GM18951 (cell line): Measurements from ENCODE around the gene PGBD5.

Experiments used
- POLR2A ChIP-seq: IDR thresholded peaks from 4 replicates; pipeline ENCODE4 v1.6.1; 2011; ENCODE audit warnings: mild to moderate bottlenecking; ENCODE audit not compliant: insufficient read length, insufficient read depth; ENCODE audit errors: extremely low read depth
- in situ Hi-C: fragments of 300-500 bp; cut with MboI; formaldehyde crosslinking; loops from one replicate; pipeline ENCODE4 v1.12.0; 2022; ENCODE audit warnings: low sequenced_read_pairs, mixed read lengths, inconsistent platforms; ENCODE audit not compliant: unreplicated experiment

PGBD5 gene

DNA sequence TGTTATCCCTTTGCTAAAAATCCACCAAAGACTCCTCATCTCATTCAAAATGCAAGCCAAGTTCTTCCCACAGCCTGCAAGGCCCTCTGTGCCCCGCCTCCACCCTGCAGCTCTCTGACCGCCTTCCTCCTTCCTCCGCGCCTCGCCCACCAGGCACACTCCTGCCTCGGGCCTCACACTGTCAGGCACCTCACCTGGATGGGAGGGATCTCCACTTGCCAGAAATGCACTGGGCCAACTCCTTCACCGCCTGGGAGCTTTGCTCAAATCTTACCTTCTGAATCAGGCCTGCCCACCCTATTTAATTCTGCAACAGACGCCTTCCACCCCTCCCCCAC, 26.2 kb downstream of the PGBD5 start:
- no peak for TF ChIP-seq POLR2A

DNA sequence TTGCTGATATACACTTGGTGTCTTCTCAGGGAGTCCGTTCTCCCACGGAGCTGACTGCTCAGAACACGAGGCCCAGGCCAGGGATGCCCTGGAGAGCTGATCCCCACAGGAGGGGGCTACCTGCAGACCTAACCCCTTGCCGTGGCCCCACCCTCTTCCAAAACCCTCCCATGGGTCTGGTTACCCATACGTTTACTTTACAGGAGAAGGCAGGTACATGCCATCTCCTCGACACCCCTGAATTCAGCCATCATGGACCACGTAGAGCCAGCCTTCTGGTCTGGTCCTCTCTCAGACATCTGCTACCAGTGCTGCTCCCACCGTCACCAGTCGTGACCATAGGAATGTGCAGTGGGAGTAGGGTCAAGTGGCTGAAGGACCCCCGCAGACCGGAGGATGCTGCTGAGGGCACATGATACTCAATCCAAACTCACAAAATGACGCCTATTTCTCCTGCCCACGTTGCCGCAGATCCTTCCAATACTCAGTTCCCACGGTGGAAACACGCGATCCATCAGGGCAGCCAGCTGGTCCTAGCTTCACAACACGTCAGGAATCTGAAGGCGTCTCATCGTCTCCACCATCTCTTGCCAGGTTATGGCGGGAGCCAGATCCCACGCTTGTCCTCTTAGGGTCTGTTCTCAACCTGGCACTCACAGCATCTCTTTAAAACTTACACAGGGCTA, 26.7 kb downstream of the PGBD5 start:
- TF ChIP-seq POLR2A, result no peak
- in situ Hi-C loops, result no loop called here

More for the DNA sequence above, 26.2 kb downstream of the PGBD5 start:
- in situ Hi-C loops, result no loop called here

DNA sequence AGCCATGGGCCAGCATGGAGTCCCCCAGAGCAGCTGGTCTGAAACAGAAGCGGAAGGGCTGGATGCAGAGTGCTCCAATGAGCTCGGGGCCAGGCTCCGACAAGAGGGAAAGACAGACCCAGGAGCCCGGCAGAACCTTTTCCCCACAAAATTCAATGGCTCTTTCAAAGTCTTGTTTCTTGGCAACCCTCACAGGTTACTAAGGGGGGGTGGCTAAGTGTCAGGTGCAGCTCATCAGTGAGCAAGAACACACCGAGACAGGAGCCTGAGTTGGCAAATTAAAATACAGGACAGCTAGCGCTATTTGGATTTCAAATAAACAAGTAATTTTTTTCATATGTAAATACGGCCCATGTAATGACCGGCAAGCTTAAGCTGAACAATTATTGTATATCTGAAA, 27.3 kb downstream of the PGBD5 start:
- in situ Hi-C loops, result no loop called here
- no peak for TF ChIP-seq POLR2A

DNA sequence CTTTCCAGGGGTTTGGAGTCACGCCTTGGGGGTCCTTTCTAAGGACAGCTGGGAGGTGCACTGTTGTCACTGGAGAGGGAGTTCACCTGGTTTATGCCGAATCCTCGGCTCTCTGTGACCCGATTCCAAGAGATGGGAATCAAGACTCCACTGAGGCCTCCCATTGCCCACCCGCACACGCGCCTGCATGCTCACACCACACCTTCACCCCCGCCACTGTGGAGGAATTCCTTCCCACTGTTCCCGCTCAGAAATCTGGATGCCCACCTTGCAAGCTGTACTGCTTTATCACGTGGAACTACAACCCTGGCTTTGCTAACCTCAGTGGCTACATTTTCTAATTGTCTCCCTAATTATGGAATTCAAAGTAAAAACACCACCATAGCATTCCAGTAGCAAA, 29.2 kb downstream of the PGBD5 start:
- in situ Hi-C loops, result no loop called here
- TF ChIP-seq POLR2A, result no peak

DNA sequence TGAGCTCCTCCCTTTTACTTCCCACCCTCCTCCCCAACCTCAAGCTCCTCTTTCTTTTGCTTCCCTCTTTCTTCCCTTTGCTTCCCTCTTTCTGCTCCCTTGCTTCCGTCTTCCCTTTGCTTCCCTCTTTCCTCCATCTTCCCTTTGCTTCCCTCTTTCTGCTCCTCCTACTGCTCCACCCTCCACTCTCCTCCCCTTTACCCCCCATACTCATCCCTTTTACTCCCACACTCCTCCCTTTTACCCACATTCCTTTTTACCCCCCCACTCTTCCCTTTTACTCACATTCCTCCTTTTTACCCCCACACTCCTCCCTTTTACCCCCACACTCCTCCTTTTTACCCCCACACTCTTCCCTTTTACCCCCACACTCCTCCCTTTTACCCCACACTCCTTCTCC, 30.2 kb downstream of the PGBD5 start:
- no peak for TF ChIP-seq POLR2A
- in situ Hi-C loops, result no loop called here

DNA sequence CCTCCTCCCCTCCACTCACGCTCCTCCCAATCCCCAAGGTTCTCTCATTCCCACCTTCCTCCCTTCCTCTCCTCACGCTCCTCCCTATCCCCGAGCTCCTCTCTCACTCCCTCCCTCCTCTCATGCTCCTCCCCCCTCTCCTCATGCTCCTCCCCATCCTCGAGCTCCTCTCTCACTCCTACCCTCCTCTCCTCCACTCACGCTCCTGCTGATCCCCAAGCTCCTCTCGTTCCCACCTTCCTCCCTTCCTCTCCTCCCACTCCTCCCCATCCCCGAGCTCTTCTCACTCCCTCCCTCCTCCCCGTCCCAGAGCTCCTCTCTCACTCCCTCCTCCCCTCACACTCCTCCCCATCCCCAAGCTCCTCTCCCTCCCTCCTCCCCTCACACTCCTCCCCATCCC, 31.4 kb downstream of the PGBD5 start:
- in situ Hi-C loops, result no loop called here
- no peak for TF ChIP-seq POLR2A

DNA sequence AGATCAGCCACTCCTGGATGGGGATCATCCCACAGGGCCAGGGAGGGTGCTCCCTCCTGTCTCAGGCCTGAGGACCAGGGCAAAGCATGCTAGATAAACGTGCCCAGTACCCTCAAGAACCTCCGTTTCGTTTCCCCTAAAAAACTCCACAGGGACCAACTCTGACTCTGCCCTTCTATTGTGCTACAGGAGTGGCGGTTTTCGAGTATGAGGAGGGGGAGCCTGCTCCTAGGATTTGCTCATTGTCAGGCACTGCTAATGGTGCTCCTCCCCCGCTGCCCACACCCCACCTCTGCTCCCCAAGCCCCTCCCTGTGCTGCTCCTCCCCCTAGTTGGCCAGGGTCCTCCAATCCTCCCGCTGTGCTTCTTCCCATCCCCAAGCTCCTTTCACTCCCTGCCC, 32.0 kb downstream of the PGBD5 start:
- in situ Hi-C loops, result no loop called here
- TF ChIP-seq POLR2A, result no peak

DNA sequence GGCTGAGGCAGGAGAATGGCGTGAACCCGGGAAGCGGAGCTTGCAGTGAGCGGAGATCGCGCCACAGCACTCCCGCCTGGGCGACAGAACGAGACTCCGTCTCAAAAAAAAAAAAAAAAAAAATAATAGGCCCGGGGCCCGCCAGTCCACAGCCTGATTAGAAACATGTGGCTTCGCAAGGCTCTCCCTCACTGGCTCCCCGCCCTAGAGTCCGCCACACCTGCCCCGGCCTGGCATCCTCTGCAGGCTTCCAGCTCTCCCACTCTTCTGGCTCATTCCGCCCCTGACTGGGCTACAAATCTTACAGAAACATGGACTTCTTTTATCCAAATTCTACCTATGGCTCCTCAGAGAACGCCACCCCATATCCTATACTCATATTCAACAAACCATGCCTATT, 32.4 kb downstream of the PGBD5 start:
- in situ Hi-C loops, result no loop called here
- TF ChIP-seq POLR2A, result no peak

DNA sequence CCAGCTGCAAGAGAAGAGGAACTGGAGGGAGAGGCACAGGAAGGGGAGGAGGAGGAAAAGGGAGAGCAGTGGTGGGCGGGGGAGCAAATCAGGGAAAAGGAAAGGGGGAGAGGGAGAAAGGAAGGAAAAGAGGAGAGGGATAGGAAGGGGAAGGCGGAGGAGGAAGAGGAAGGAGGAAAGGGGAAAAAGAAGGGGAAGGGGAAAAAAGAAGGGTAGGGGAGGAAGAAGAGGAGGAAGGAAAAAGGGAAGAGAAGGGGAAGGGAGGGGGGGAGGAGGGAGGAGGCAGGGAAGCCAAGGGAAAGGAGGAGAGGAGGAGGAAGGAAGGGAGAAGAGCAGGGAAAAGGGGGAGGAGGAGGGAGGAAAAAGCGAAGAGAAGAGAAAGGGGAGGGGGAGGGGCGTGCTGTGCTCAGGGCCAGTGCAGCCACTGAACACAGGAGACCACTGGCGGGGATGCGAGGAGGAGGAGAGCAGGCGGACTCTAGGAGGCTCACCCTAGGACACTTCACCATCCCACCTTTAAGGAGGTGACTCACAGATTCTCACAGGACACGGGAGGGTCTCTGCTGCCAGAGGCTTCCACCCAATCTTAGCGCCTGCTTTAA, 33.1 kb downstream of the PGBD5 start:
- TF ChIP-seq POLR2A, result no peak
- in situ Hi-C loops, result no loop called here

DNA sequence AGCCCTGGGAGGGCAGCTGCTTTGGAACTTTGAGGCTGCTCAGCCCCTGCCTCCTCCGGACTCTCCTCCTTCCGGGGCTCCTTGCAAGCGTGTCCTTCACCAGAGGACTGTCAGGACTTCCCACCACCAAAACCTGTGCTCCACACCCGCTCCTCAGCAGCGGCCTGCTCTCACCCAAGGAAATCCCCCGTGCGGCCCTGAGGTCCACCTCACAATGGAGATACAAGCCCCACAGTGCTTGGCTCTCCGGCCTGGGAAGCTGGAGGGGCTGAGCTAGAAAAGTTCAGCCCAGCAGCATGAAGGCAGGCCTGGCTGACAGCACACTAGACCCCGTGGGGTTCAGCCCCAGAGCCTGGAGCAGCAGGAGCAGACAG, 33.6 kb downstream of the PGBD5 start:
- in situ Hi-C loops, result no loop called here
- no peak for TF ChIP-seq POLR2A

DNA sequence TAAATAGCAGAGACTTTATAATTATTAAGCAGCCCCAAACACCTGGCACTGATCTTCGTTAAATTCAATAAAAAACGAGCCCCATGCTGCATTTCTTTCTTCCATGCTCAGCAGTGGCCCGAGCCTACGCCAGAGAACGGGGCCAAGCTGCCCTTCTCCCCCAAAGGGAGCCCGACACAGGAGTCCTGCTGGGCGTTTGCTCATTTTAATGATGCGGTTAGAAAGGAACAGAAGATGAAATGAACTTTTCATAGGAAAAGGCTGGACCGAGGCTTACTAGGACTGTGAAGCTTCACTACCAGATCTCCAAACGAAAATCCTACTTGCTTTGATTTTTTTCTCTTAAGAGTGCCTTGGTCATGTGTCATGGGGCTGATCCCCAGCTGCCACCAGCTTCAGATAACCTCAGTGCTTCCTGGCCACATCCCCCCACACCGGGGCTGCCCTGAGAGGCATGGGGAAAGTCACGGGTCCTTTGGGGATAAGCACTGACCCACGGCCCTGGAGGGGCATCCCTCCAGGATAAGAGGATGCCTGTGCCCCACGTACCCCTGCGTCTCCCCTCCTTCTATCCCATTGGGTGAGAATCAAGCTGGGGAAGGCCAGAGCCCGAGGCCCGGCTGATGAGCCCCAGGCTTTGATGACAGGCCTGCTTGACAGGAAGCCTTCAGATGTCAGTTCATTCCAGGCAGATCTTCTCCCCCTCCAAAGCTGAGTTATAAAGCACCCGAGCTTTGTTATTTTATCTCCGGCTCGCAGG, 34.2 kb downstream of the PGBD5 start:
- in situ Hi-C loops, result no loop called here
- no peak for TF ChIP-seq POLR2A

DNA sequence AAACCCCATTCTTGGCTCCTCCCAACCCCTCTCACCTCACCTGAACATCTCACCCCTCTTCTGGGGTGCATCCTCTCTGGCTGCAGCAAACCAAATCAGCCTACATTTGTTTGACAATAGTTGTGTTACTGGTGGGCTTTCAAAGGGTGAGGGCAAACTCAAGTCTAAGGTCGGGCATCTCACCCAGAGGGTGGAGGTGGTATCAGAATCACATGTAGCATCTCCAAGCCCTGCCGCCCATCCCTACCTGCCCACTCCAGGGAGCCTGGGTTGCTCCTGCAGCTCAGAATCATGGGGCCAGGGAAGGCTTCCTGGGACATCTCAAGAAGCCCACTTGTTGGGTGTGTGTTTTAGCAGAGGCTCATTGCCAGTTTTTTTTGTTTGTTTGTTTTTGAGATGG, 35.8 kb downstream of the PGBD5 start:
- in situ Hi-C loops, result no loop called here
- no peak for TF ChIP-seq POLR2A

DNA sequence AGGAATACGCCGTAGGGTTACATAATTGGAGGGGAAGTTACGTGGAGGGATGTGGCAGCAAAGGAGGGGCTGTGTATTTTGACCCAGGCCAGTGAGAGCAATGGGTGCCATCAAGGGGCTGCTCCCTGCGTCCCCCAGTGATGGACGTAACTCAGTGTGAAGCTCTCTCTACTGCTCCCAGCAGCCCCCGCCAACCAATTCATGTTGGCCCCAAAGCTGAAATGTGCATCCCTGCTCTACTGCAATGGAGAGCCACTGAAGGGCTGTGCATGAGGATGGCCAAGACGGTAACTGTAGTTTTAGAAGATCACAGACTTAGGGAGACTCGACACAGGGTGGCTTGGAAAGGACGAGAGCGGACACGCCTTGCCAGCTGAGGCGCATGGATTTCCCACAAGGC, 38.3 kb downstream of the PGBD5 start:
- no peak for TF ChIP-seq POLR2A
- in situ Hi-C loops, result no loop called here

DNA sequence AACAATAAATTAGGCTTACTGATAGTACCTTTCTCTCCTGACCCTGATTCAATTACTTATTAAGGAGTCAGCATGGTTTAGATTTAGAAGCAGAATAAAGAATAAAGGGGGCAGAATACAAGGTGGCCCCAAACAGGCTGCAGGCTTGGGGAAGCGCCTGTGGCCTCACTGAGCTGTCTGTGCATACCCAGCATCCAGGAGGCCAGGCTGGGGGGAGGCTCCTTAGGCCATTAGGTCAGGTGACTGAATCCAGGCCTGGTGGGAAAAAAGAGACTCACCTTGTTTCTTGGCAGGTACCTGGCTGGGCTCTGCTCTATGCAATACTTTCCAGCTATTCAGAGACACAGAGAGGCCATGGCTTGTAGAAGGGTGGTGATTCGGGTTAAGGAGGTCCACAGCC, 38.8 kb downstream of the PGBD5 start:
- in situ Hi-C loops, result no loop called here
- TF ChIP-seq POLR2A, result no peak

DNA sequence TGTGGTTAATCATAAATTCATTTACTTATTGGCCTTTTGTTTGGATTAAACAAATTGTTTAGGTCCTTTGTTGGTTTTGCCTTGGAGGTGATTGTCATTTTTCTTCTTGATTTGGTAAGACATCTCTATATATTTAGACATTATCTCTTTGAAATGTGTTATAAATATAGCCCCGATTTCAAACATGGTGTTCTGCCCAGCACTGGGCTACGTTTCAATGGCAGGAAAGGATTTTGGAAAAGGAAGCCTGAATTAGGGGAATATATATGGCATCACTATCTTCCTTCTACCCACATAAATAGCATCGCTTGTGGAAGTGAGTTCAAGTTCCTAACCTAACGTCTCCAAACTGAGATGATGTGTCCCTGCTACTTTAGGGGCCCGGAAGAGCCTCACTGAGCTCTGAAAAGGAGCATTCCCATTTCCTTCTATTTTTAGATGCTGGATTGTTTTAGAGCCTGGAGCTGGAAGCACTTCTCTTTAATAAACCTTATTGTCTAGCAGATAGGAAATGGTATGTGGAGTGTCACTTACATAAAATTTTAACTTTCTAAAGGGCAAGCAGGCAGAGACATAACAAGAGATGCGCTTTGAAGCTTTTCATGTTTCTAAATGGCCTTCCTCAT, 39.4 kb downstream of the PGBD5 start:
- in situ Hi-C loops, result no loop called here
- no peak for TF ChIP-seq POLR2A
